WERI-Rb-1 (cell line): ENCODE measurements around the gene ART5.
"Not testable (repeated sequence)": the region's sequence is repeated elsewhere in the genome, so short reads cannot be mapped to it uniquely, and the experiment has no call there.

Source experiments
- DNase-seq: peaks from one replicate; pipeline ENCODE4 v3.0.0-alpha.2; 2020
- H3K27ac ChIP-seq: fragments of 250-450 bp; sonication (Bioruptor Pico); 2 replicates; pipeline ENCODE4 v1.5.1; 2020; ENCODE audit warnings: mild to moderate bottlenecking, moderate library complexity
- H3K27me3 ChIP-seq: fragments of 250-450 bp; sonication (Bioruptor Pico); 2 replicates; pipeline ENCODE4 v1.5.1; 2021; ENCODE audit warnings: mild to moderate bottlenecking, low read depth, moderate library complexity; ENCODE audit not compliant: insufficient read depth, severe bottlenecking
- H3K36me3 ChIP-seq: fragments of 250-450 bp; sonication (Bioruptor Pico); 2 replicates; pipeline ENCODE4 v1.5.1; 2020; ENCODE audit warnings: mild to moderate bottlenecking, moderate library complexity
- H3K4me3 ChIP-seq: 2 replicates; pipeline ENCODE4 v1.5.1; 2011; ENCODE audit warnings: low read depth, mild to moderate bottlenecking, control low read depth, low read length
- H3K9me3 ChIP-seq: fragments of 250-450 bp; sonication (Bioruptor Pico); 2 replicates; pipeline ENCODE4 v1.5.1; 2021; ENCODE audit warnings: mild to moderate bottlenecking, moderate library complexity; ENCODE audit not compliant: severe bottlenecking
- TF ChIP-seq, protein P1 (sequence below): IDR thresholded peaks from 2 replicates; pipeline ENCODE4 v1.5.1; 2011; ENCODE audit warnings: low read depth, mild to moderate bottlenecking, control low read depth, inconsistent platforms, low read length

The ART5 gene

DNA sequence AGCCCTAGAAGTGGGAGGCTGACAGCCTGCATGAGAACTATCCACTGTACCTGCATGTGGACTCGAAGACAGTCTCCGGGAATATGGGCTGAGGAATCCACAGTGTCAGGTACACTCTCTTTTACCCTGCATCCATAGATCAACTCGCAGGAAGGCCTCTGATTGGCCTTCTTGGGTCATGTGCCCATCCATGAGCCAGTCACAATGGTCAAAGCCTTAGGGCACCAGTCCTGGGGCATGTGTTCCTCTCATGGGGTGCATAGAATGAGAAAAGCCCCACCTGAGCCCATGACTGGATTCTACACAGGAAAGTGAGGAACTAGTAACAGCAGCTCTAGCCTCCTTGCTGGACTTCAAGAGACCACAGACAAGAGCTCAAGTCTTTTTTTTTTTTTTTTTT is 13.8 kb upstream of the ART5 start:
- TF ChIP-seq, protein P1, sequence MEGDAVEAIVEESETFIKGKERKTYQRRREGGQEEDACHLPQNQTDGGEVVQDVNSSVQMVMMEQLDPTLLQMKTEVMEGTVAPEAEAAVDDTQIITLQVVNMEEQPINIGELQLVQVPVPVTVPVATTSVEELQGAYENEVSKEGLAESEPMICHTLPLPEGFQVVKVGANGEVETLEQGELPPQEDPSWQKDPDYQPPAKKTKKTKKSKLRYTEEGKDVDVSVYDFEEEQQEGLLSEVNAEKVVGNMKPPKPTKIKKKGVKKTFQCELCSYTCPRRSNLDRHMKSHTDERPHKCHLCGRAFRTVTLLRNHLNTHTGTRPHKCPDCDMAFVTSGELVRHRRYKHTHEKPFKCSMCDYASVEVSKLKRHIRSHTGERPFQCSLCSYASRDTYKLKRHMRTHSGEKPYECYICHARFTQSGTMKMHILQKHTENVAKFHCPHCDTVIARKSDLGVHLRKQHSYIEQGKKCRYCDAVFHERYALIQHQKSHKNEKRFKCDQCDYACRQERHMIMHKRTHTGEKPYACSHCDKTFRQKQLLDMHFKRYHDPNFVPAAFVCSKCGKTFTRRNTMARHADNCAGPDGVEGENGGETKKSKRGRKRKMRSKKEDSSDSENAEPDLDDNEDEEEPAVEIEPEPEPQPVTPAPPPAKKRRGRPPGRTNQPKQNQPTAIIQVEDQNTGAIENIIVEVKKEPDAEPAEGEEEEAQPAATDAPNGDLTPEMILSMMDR, result no peak
- Histone ChIP-seq H3K36me3 (no peaks in the 10 kb centered on the region), H3K4me3 (no peak overlapping the region), H3K27ac (no peak overlapping the region), H3K27me3 (no peaks in the 10 kb centered on the region), H3K9me3 (no peaks in the 10 kb centered on the region)
- DNase-seq, result no peak

DNA sequence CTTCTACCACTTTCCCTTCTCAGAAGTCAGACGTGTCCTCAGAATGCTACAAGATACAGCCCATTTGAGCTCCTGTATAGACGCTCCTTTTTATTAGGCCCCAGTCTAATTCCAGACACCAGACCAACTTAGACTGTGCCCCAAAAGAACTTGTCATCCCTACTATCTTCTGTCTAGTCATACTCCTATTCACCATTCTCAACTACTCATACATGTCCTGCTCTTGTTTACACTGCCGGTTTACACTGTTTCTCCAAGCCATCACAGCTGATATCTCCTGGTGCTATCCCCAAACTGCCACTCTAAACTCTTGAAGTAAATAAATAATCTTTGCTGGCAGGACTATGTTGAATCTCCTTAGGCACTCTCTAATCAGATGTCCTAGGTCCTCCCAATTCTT is 10.7 kb upstream of the ART5 start:
- H3K36me3 ChIP-seq, H3K4me3 ChIP-seq, H3K9me3 ChIP-seq, H3K27me3 ChIP-seq, H3K27ac ChIP-seq, DNase-seq: not testable (repeated sequence)

GRCh38 chr11:3649374-3649773 is 7.6 kb upstream of the ART5 start:
- H3K36me3 ChIP-seq, H3K27me3 ChIP-seq, H3K9me3 ChIP-seq, H3K27ac ChIP-seq: not testable (repeated sequence)
- peak; percentile 50 for DNase-seq
- H3K4me3 ChIP-seq, result peak overlapping the region; percentile 24

DNA sequence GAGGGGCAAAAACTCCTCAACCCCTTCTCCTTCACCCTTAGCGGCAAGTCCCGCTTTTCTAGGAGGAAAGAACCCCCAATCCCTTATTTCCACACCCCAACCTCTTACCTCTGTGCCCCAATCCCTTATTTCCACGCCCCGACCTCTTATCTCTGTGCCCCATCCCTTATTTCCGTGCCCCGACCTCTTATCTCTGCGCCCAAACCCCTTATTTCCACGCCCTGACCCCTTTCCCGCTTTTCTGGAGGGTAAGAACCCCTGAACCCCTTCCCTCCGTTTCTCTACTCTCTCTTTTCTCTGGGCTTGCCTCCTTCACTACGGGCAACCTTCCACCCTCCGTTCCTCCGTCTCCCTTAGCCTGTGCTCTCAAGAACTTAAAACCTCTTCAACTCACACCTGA is 7.1 kb upstream of the ART5 start:
- DNase-seq, H3K27ac ChIP-seq, H3K27me3 ChIP-seq, H3K9me3 ChIP-seq, H3K36me3 ChIP-seq: not testable (repeated sequence)
- peak overlapping the region; percentile 24 for H3K4me3 ChIP-seq

DNA sequence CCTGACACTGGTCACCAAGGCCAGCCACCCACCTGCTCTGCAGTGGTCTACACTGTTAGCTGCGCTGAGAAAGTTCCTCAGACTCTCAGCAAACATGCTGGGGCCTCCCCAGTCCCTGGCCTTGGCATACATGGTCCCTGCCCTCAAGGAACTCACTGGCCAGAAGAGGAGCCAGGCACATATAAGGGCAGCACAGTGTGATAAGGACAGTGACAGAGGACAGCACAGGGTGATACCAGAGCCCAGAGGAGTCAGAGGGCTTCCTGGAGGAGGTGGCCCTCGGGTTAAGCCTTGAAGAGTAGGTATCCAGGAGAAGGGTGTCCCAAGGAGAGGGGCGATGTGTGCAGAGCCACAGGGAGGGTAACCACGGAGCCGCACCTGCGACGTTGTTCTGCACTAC is 3.8 kb upstream of the ART5 start:
- H3K9me3 ChIP-seq, result no peaks in the 10 kb centered on the region
- no peak overlapping the region for H3K27ac ChIP-seq
- TF ChIP-seq, protein P1, result no peak
- no peaks in the 10 kb centered on the region for H3K36me3 ChIP-seq
- H3K4me3 ChIP-seq, result no peak overlapping the region
- DNase-seq, result no peak
- H3K27me3 ChIP-seq, result no peaks in the 10 kb centered on the region

DNA sequence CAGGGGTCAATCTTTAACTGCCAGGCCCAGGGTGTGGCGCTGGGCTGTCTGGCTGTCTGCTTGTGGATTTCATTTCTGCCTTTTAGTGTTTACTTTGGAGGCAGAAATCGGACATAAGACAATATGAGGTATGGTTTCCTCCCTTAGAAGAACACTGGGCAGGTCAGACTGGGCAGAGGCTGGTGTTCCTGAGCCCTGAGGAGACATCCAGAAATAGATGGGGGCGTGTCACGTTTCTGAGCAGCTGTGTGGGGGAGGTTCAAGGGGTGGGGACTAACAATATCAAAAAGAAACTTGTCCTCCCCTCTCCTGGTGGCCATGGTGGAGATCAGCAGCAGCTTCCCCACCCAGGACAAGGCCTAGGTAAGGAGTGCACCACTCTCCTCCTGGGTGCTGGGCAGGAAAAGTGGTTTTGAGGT is 3.0 kb upstream of the ART5 start, which contains the start of gene ART1:
Gene ART1, plus strand, starts transcription at position 312 of the 419 bp plus-strand sequence. CDS start 14,086 bp downstream, outside the sequence.
- no peaks in the 10 kb centered on the region for H3K36me3 ChIP-seq
- no peak for DNase-seq
- no peaks in the 10 kb centered on the region for H3K9me3 ChIP-seq
- no peaks in the 10 kb centered on the region for H3K27me3 ChIP-seq
- TF ChIP-seq, protein P1, result no peak
- no peak within 1 kb of the TSS for H3K4me3 ChIP-seq
- no peak within 1 kb of the TSS for H3K27ac ChIP-seq

DNA sequence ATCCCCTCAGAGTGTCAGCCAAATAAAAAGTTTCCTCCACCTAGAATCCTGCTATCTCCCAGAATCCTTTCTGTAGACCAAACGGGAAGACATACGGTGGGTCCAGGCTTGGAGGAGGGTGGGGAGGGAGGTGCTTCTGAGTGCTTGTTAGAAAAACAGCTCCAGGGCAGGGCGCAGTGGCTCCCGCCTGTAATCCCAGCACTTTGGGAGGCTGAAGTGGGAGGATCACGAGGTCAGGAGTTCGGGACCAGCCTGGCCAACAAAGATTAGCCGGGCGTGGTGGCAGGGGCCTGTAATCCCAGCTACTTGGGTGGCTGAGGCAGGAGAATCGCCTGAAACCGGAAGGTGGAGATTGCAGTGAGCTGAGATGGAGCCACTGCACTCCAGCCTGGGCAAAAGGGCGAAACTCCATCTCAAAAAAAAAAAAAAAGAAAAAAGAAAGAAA is 1.3 kb upstream of the ART5 start:
- peak overlapping the region; percentile 45 for H3K4me3 ChIP-seq
- H3K36me3 ChIP-seq, H3K9me3 ChIP-seq, H3K27ac ChIP-seq, H3K27me3 ChIP-seq: not testable (repeated sequence)
- DNase-seq, result peak; percentile 35

DNA sequence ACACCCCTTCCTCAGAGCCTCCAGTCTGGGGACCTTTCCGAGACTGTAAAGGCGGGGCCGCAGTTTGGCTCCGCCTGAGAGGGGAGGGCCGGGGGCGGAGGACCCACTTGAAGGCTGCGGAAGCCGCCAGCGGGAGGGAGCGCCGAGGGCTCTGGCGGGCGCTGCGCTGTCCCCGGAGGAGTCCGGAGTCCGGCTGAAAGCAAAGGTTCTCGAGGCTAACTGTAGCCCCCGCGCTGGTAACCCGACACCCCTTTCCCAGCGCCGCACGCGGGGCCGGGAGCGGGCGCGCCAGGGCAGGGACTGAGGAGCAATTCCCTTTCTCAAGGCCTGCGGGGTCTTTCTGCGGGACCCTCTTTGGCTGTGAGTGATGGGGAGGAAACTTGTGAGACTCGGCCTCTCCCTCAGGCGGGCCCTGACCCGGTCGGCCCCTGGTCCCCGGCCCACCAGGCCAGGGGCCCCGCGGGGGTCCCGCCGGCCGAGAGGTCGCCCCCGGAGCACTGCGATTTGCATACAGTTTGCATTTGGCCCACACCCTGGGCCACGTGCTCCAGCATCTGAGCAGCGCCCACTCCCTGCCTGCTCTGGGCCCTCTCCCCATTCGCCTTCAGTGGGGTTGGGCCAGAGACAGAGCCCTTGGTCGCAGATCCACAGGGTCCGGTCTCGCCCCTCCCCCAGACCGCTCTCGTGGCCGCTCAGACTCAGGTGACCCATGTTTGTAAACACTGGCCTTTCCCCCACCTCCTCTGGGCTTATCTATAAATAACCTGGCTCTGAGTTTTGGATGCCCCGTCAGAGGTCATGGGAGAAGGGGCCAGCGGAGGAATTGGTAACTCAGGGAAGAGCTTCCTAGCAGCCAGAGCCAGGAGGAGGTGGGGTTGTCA is 519 bp upstream of the ART5 start:
- Histone ChIP-seq H3K9me3 (no peaks in the 10 kb centered on the region), H3K4me3 (peak overlapping the region; percentile 45), H3K27ac (no peak overlapping the region), H3K27me3 (no peaks in the 10 kb centered on the region), H3K36me3 (no peaks in the 10 kb centered on the region)
- DNase-seq, result peak; percentile 59
- TF ChIP-seq, protein P1, result no peak
